Stomach smooth muscle (tissue), 2 donors: ENCODE data around the gene FYCO1.

Experiments used
- H3K27ac ChIP-seq: one replicate; pipeline ENCODE4 v1.7.0; 2013; ENCODE audit warnings: mild to moderate bottlenecking, low read length, inconsistent platforms
- H3K27me3 ChIP-seq, 2 donors: one replicate each; pipeline ENCODE4 v1.7.0; 2013; ENCODE audit warnings: low read length in 2 of 2; ENCODE audit not compliant: insufficient read depth in 2 of 2, control insufficient read depth in 1 of 2
- H3K36me3 ChIP-seq, 2 donors: one replicate each; pipeline ENCODE4 v1.7.0; 2013; ENCODE audit warnings: low read length in 2 of 2; ENCODE audit not compliant: control insufficient read depth in 2 of 2, insufficient read depth in 2 of 2
- H3K4me1 ChIP-seq: one replicate; pipeline ENCODE4 v1.7.0; 2013; ENCODE audit warnings: low read length; ENCODE audit not compliant: control insufficient read depth, insufficient read depth
- H3K4me3 ChIP-seq, 2 donors: one replicate each; pipeline ENCODE4 v1.7.0; 2013; ENCODE audit warnings: low read length in 2 of 2
- H3K9ac ChIP-seq, 2 donors: one replicate each; pipeline ENCODE4 v1.7.0; 2013; ENCODE audit warnings: low read length in 2 of 2, mild to moderate bottlenecking in 1 of 2
- H3K9me3 ChIP-seq, 2 donors: one replicate each; pipeline ENCODE4 v1.7.0; 2013; ENCODE audit warnings: low read length in 2 of 2; ENCODE audit not compliant: control insufficient read depth in 2 of 2
- donor health status: healthy.
- donor health status: Pancreatic carcinoma.

FYCO1 gene

GRCh38 chr3:45915518-45916231 lies 79.9 kb downstream of the FYCO1 start:
- Histone ChIP-seq H3K9me3 (no peaks in the 10 kb centered on the region), H3K27me3 (no peaks in the 10 kb centered on the region), H3K27ac (no peak overlapping the region), H3K9ac (no peak overlapping the region), H3K4me1 (no peaks in the 10 kb centered on the region), H3K4me3 (no peak overlapping the region), H3K36me3 (peaks cover 12 to 17% of the 10 kb centered on the region in 2 donors)

DNA sequence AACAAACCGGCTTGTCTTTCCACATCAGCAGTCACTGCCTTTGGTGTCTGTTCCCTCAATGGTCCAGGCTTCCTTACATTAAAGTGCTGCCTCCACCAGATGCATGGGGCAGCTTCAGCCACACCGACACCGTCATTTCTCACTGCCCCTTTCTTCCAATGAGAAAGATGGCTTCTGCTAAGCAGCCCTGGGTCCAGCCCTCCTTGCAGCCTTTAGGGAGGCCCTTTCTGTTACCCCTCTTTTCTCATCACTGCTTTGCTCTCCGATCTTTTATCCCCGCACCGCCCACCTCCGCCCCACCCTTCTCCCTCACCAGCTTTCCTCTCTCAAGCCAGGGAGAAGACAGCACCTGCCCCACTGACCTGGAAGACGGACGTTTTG lies 80.6 kb downstream of the FYCO1 start:
- peaks cover 10% of the 10 kb centered on the region in 2 donors for H3K36me3 ChIP-seq
- no peaks in the 10 kb centered on the region for H3K9me3 ChIP-seq
- no peak overlapping the region for H3K27ac ChIP-seq
- H3K27me3 ChIP-seq = no peaks in the 10 kb centered on the region
- H3K4me3 ChIP-seq = no peak overlapping the region
- no peaks in the 10 kb centered on the region for H3K4me1 ChIP-seq
- H3K9ac ChIP-seq = no peak overlapping the region

GRCh38 chr3:45914362-45915058 lies 81.1 kb downstream of the FYCO1 start:
- H3K4me1 ChIP-seq = no peaks in the 10 kb centered on the region
- H3K9me3 ChIP-seq = no peaks in the 10 kb centered on the region
- peaks cover 7 to 10% of the 10 kb centered on the region in 2 donors for H3K36me3 ChIP-seq
- H3K4me3 ChIP-seq = no peak overlapping the region
- H3K9ac ChIP-seq = no peak overlapping the region
- H3K27ac ChIP-seq = no peak overlapping the region
- no peaks in the 10 kb centered on the region for H3K27me3 ChIP-seq

DNA sequence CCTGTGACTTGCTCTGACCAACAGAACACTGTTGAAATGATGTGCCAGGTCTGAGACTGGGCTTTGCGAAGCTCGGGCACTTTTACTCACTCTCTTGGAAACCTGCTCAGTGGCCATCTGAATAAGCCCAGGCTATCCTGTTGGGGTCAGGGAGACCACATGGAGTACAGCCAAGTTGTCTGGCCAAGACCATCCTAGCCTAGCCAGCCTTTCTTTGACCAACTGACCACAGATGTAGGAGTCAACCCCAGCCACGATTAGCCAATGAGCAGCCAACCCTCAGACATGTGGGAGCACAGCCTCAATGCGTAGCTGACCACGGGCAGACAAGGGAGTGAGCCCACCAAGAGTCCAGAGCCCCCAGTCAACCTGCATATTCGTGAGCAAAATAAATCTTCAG lies 83.2 kb downstream of the FYCO1 start:
- H3K4me1 ChIP-seq = peaks cover 5% of the 10 kb centered on the region
- H3K27ac ChIP-seq = no peak overlapping the region
- no peak overlapping the region for H3K4me3 ChIP-seq
- no peaks in the 10 kb centered on the region for H3K36me3 ChIP-seq
- H3K27me3 ChIP-seq = no peaks in the 10 kb centered on the region
- no peak overlapping the region for H3K9ac ChIP-seq
- H3K9me3 ChIP-seq = no peaks in the 10 kb centered on the region

DNA sequence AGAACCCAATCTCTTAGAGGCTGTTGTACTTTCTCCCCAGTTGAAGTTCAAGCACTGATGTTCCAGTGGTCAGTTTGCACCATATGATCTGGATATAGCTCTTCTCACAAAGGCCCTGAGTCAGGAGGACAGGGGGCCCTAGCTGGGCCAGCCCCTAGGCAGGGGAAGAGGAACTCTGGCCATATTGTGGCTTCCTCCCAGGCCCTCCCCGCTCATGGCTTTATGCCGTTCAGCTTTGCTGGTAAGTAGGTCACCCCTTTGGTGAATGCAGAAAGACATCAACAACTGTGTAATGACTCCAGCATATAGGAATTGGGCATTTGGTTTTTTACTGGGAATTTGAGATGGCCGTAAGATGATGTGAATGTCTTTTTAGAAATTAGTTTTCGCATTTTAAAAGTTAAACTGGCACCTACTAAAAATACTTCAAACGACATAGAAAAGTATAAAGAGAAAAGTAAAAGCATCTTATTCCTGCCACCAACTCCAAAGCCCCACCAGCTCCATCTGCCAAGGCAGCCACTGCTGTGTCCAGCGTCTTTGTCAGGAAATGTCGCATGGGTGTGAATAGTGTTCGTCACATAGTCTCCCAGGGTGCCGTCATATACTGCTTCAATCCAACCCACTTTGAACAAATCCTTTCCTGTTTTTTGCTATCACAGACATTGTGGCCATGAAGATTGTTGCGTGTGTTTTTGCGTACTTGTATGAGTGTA lies 84.0 kb downstream of the FYCO1 start:
- no peak overlapping the region for H3K9ac ChIP-seq

GRCh38 chr3:45910892-45911291 lies 84.7 kb downstream of the FYCO1 start:
- H3K27ac ChIP-seq = no peak overlapping the region
- H3K9me3 ChIP-seq = no peaks in the 10 kb centered on the region
- H3K27me3 ChIP-seq = no peaks in the 10 kb centered on the region
- no peak overlapping the region for H3K4me3 ChIP-seq
- H3K4me1 ChIP-seq = peaks cover 12% of the 10 kb centered on the region
- H3K9ac ChIP-seq = no peak overlapping the region
- no peaks in the 10 kb centered on the region for H3K36me3 ChIP-seq

More for the DNA sequence above, 84.0 kb downstream of the FYCO1 start:
- Histone ChIP-seq H3K27ac (no peak overlapping the region), H3K4me1 (peaks cover 10% of the 10 kb centered on the region), H3K27me3 (no peaks in the 10 kb centered on the region), H3K9me3 (no peaks in the 10 kb centered on the region), H3K36me3 (no peaks in the 10 kb centered on the region), H3K4me3 (no peak overlapping the region)

GRCh38 chr3:45909542-45909941 lies 86.1 kb downstream of the FYCO1 start:
- no peak overlapping the region for H3K27ac ChIP-seq
- peaks cover 12% of the 10 kb centered on the region for H3K4me1 ChIP-seq
- no peaks in the 10 kb centered on the region for H3K27me3 ChIP-seq
- H3K4me3 ChIP-seq = no peak overlapping the region
- no peaks in the 10 kb centered on the region for H3K9me3 ChIP-seq
- H3K36me3 ChIP-seq = peaks cover 0 to under 1% of the 10 kb centered on the region in 2 donors
- H3K9ac ChIP-seq = no peak overlapping the region

DNA sequence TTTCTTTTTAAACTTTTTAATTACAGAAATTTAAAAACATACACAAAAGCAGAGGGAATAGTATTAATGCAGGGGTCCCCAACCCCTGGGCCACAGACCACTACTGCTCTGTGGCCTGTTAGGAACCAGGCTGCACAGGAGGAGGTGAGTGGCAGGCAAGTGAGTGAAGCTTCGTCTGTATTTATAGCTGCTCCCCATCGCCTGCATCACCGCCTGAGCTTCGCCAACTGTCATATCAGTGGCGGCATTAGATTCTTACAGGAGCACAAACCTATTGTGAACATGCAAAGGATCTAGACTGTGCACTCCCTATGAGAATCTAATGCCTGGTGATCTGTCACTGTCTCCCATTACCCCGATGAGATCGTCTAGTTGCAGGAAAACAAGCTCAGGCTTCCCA lies 86.9 kb downstream of the FYCO1 start:
- Histone ChIP-seq H3K36me3 (peaks cover 0 to 3% of the 10 kb centered on the region in 2 donors), H3K4me3 (no peak overlapping the region), H3K9me3 (no peaks in the 10 kb centered on the region), H3K27me3 (no peaks in the 10 kb centered on the region), H3K9ac (no peak overlapping the region), H3K27ac (no peak overlapping the region), H3K4me1 (peaks cover 12% of the 10 kb centered on the region)

GRCh38 chr3:45907769-45908705 lies 87.6 kb downstream of the FYCO1 start:
- Histone ChIP-seq H3K36me3 (peaks cover 0 to 3% of the 10 kb centered on the region in 2 donors), H3K4me3 (no peak overlapping the region), H3K27ac (no peak overlapping the region), H3K27me3 (no peaks in the 10 kb centered on the region), H3K4me1 (peaks cover 12% of the 10 kb centered on the region), H3K9me3 (no peaks in the 10 kb centered on the region), H3K9ac (no peak overlapping the region)
